Prostate gland (tissue), 2 donors: ENCODE data around the gene C1orf198.

ENCODE experiments used
- CTCF ChIP-seq, 4 experiments: fragments of 200-600 bp in 2 of 4; fragments of 450-650 bp in 2 of 4; sonication (generic) in 2 of 4; IDR thresholded peaks; 1 replicate in 3 of 4; 2 replicates in 1 of 4; pipeline ENCODE4 v1.5.1; 2016 to 2019; ENCODE audit warnings: antibody characterized with exemption in 4 of 4, mild to moderate bottlenecking in 2 of 4, moderate library complexity in 2 of 4
- POLR2A ChIP-seq: fragments of 450-650 bp; IDR thresholded peaks from one replicate; pipeline ENCODE4 v1.6.1; 2016; ENCODE audit warnings: antibody characterized with exemption, mild to moderate bottlenecking

GRCh38 chr1:230895452-230895851 is 27.1 kb upstream of the C1orf198 start:
- TF ChIP-seq CTCF (IDR thresholded peaks at IDR 0.05) = no peak
- TF ChIP-seq POLR2A = no peak
